ENCODE measurements around the gene MRPL12. TPM values are rescaled to one million over a fixed set of nuclear protein-coding genes. Genes with fewer than 3 reads are reported as not detected.

Gene MRPL12
- total and polyA plus RNA-seq, 2 experiments from 2014 or later: 24.5 to 94.6 TPM

DNA sequence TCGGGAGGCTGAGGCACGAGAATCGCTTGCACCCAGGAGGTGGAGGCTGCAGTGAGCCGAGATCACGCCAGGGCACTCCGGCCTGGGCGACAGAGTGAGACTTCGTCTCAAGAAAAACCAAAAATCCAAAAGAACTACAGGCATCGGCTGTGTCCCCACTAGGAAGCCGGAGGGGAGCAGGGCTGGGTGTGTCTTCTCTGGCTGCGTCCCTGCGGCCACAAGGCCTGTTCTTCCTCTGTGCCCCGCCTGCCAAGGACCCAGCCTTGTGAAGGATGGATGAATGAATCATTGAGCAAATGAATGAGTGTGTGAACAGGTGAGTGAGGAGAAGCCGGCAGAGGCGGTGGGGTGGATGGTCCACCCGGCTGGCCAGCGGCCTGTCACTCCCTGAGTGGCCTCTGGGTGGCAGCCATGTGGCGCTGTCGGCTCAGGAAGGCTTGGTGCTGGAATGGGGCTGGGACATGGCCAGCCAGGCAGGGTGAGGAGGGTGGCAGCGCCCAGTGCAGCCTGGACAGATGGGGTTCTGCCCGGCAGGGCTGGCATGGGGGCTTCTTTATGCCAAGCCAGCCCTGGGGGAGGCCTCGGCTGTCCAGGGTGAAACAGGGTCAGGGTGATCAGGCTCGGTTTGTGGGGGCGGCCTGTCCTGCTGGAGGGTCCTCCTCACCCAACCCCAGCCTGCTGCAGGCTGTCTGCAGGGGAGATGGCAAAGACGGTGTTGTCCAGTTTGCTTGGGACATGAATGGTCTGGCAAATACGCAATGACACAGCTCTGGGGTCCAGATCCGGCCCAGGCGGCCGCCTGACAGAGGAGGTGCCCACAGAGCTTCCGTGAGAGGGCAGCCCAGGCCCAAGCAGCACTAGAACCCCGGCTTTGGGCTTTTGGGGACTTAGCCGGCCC, 30.6 kb downstream of the MRPL12 start:
- TF ChIP-seq, protein P1, sequence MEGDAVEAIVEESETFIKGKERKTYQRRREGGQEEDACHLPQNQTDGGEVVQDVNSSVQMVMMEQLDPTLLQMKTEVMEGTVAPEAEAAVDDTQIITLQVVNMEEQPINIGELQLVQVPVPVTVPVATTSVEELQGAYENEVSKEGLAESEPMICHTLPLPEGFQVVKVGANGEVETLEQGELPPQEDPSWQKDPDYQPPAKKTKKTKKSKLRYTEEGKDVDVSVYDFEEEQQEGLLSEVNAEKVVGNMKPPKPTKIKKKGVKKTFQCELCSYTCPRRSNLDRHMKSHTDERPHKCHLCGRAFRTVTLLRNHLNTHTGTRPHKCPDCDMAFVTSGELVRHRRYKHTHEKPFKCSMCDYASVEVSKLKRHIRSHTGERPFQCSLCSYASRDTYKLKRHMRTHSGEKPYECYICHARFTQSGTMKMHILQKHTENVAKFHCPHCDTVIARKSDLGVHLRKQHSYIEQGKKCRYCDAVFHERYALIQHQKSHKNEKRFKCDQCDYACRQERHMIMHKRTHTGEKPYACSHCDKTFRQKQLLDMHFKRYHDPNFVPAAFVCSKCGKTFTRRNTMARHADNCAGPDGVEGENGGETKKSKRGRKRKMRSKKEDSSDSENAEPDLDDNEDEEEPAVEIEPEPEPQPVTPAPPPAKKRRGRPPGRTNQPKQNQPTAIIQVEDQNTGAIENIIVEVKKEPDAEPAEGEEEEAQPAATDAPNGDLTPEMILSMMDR (IDR thresholded peaks at IDR 0.05; ENCODE audit: poor library complexity): peak; percentile 84
- TF ChIP-seq EZH2 (IDR thresholded peaks at IDR 0.05; ENCODE audit: borderline replicate concordance) (no peak), EZH2phosphoT487 (IDR thresholded peaks at IDR 0.05; ENCODE audit: low read depth, severe bottlenecking, unreplicated experiment) (no peak)
- peaks cover 11% of the 10 kb centered on the region for H3K4me1 ChIP-seq (ENCODE audit: insufficient read depth)
- H3K79me2 ChIP-seq: no peaks in the 10 kb centered on the region
- WGBS (ENCODE audit: low lambda C conversion rate, missing lambda C conversion rate): 52% methylated on average over 32 of the region's 32 CpGs
- no peaks in the 10 kb centered on the region for H3K9me2 ChIP-seq (replicated peaks; ENCODE audit: insufficient read depth)
- no peak overlapping the region for H3K27ac ChIP-seq
- H3K27me3 ChIP-seq: no peaks in the 10 kb centered on the region
- H3K36me3 ChIP-seq (replicated peaks; ENCODE audit: insufficient read depth, low read depth): no peaks in the 10 kb centered on the region
- DNase-seq (ENCODE audit: low spot score): peak; percentile 90
- H3K9me3 ChIP-seq (ENCODE audit: low read depth): no peaks in the 10 kb centered on the region
- no peak overlapping the region for H3K4me3 ChIP-seq
- no peaks in the 10 kb centered on the region for H4K20me1 ChIP-seq (ENCODE audit: insufficient read depth, poor library complexity, severe bottlenecking)
- no peak overlapping the region for H2AFZ ChIP-seq
- H3K4me2 ChIP-seq: no peak overlapping the region

GRCh38 chr17:81734405-81735263, 31.5 kb downstream of the MRPL12 start:
- H3K36me3 ChIP-seq (replicated peaks; ENCODE audit: insufficient read depth, low read depth): no peaks in the 10 kb centered on the region
- H3K9me2 ChIP-seq (replicated peaks; ENCODE audit: insufficient read depth): no peaks in the 10 kb centered on the region
- no peaks in the 10 kb centered on the region for H4K20me1 ChIP-seq (ENCODE audit: insufficient read depth, poor library complexity, severe bottlenecking)
- no peak for DNase-seq (ENCODE audit: low spot score)
- H3K4me2 ChIP-seq: no peak overlapping the region
- H2AFZ ChIP-seq: no peak overlapping the region
- H3K79me2 ChIP-seq: no peaks in the 10 kb centered on the region
- WGBS (ENCODE audit: low lambda C conversion rate, missing lambda C conversion rate): 89% methylated on average over 35 of the region's 35 CpGs
- H3K27me3 ChIP-seq: no peaks in the 10 kb centered on the region
- no peak overlapping the region for H3K27ac ChIP-seq
- H3K4me1 ChIP-seq (ENCODE audit: insufficient read depth): peaks cover 11% of the 10 kb centered on the region
- TF ChIP-seq, protein P1 (IDR thresholded peaks at IDR 0.05; ENCODE audit: poor library complexity): no peak
- TF ChIP-seq EZH2 (IDR thresholded peaks at IDR 0.05; ENCODE audit: borderline replicate concordance) (no peak), EZH2phosphoT487 (IDR thresholded peaks at IDR 0.05; ENCODE audit: low read depth, severe bottlenecking, unreplicated experiment) (no peak)
- no peak overlapping the region for H3K4me3 ChIP-seq
- no peaks in the 10 kb centered on the region for H3K9me3 ChIP-seq (ENCODE audit: low read depth)

- H3K9me2 ChIP-seq (replicated peaks; ENCODE audit: insufficient read depth): no peaks in the 10 kb centered on the region
- no peak overlapping the region for H3K4me2 ChIP-seq
- H2AFZ ChIP-seq: no peak overlapping the region
- no peak overlapping the region for H3K4me3 ChIP-seq
- no peaks in the 10 kb centered on the region for H4K20me1 ChIP-seq (ENCODE audit: insufficient read depth, poor library complexity, severe bottlenecking)
- peak; percentile 50 for DNase-seq (ENCODE audit: low spot score)
- no peaks in the 10 kb centered on the region for H3K9me3 ChIP-seq (ENCODE audit: low read depth)
- peaks cover 11% of the 10 kb centered on the region for H3K4me1 ChIP-seq (ENCODE audit: insufficient read depth)
- H3K27me3 ChIP-seq: no peaks in the 10 kb centered on the region
- 66% methylated on average over 30 of the region's 30 CpGs for WGBS (ENCODE audit: low lambda C conversion rate, missing lambda C conversion rate)
- no peaks in the 10 kb centered on the region for H3K36me3 ChIP-seq (replicated peaks; ENCODE audit: insufficient read depth, low read depth)
- H3K27ac ChIP-seq: no peak overlapping the region
- TF ChIP-seq, protein P1 (IDR thresholded peaks at IDR 0.05; ENCODE audit: poor library complexity): no peak
- TF ChIP-seq EZH2 (IDR thresholded peaks at IDR 0.05; ENCODE audit: borderline replicate concordance) (no peak), EZH2phosphoT487 (IDR thresholded peaks at IDR 0.05; ENCODE audit: low read depth, severe bottlenecking, unreplicated experiment) (no peak)
- H3K79me2 ChIP-seq: no peaks in the 10 kb centered on the region
These were observed 32.3 kb downstream of the MRPL12 start for GRCh38 chr17:81735264-81736102.

Data from hepatocyte (in vitro differentiated cells).